ENCODE measurements around the gene PTPRM.

GRCh38 chr18:7666195-7666776, 99.2 kb downstream of the PTPRM start:
- TF ChIP-seq CTCF (IDR thresholded peaks at IDR 0.05; ENCODE audit: low read depth, low read length, poor library complexity, severe bottlenecking) = no peak
- no peak for TF ChIP-seq EZH2phosphoT487 (IDR thresholded peaks at IDR 0.05; ENCODE audit: borderline replicate concordance, low read length)
